CD4-positive, CD25-positive, alpha-beta regulatory T cell (primary cell): ENCODE data around the gene COG3. TPM values are rescaled to one million over a fixed set of nuclear protein-coding genes. Genes with fewer than 3 reads are reported as not detected.
"Not testable (repeated sequence)": the region's sequence is repeated elsewhere in the genome, so short reads cannot be mapped to it uniquely, and the experiment has no call there.

Experiments used
- ATAC-seq, 2 donors: fragments of 150-1000 bp; cut with Tn5 transposase; one replicate each; pipeline ENCODE4 v1.10.0; 2021; ENCODE audit warnings: low read depth in 2 of 2, moderate number of reproducible peaks in 2 of 2, moderate library complexity in 1 of 2
- DNase-seq, 3 donors: peaks; one replicate each; pipeline versions ENCODE4 v3.0.0 to v3.0.0-alpha.2; 2012 to 2022; ENCODE audit warnings: mixed read lengths in 1 of 3
- H3K27ac ChIP-seq: one replicate; pipeline ENCODE4 v1.7.0; 2013; ENCODE audit warnings: mild to moderate bottlenecking, low read length; ENCODE audit not compliant: insufficient read depth, poor library complexity, severe bottlenecking
- H3K27me3 ChIP-seq: one replicate; pipeline ENCODE4 v1.7.0; 2013; ENCODE audit warnings: low read length; ENCODE audit not compliant: control insufficient read depth, insufficient read depth
- H3K36me3 ChIP-seq: one replicate; pipeline ENCODE4 v1.7.0; 2013; ENCODE audit warnings: mild to moderate bottlenecking, low read length, moderate library complexity; ENCODE audit not compliant: control insufficient read depth, insufficient read depth
- H3K4me1 ChIP-seq: 2 replicates; pipeline ENCODE4 v1.7.0; 2013; ENCODE audit warnings: mild to moderate bottlenecking, low read length; ENCODE audit not compliant: insufficient read depth, control insufficient read depth, poor library complexity, severe bottlenecking
- H3K4me3 ChIP-seq: one replicate; pipeline ENCODE4 v1.7.0; 2013; ENCODE audit warnings: low read depth, mild to moderate bottlenecking, low read length, moderate library complexity
- H3K9me3 ChIP-seq, 2 experiments: 1 replicate in 1 of 2; 2 replicates in 1 of 2; pipeline ENCODE4 v1.7.0; 2013; ENCODE audit warnings: low read length in 2 of 2, mild to moderate bottlenecking in 1 of 2, moderate library complexity in 1 of 2; ENCODE audit not compliant: control insufficient read depth in 2 of 2
- H3K27ac Mint-ChIP-seq, 3 donors: one replicate each; pipeline ENCODE4 v1.8.0; 2020 to 2022; ENCODE audit warnings: mild to moderate bottlenecking in 3 of 3, mixed read lengths in 3 of 3, moderate library complexity in 2 of 3
- H3K27me3 Mint-ChIP-seq: one replicate; pipeline ENCODE4 v1.8.0; 2022; ENCODE audit warnings: mild to moderate bottlenecking, mixed read lengths
- H3K36me3 Mint-ChIP-seq: one replicate; pipeline ENCODE4 v1.8.0; 2020; ENCODE audit warnings: mixed read lengths
- H3K4me1 Mint-ChIP-seq, 4 donors: one replicate each; pipeline ENCODE4 v1.8.0; 2020 to 2022; ENCODE audit warnings: mixed read lengths in 4 of 4, mild to moderate bottlenecking in 1 of 4
- H3K4me3 Mint-ChIP-seq, 4 donors: one replicate each; pipeline ENCODE4 v1.8.0; 2020 to 2022; ENCODE audit warnings: mild to moderate bottlenecking in 4 of 4, mixed read lengths in 4 of 4, moderate library complexity in 3 of 4
- H3K9me3 Mint-ChIP-seq, 7 donors: one replicate each; pipeline ENCODE4 v1.8.0; 2020 to 2022; ENCODE audit warnings: mixed read lengths in 7 of 7, mild to moderate bottlenecking in 3 of 7, moderate library complexity in 2 of 7
- polyA plus RNA-seq, 4 donors: library from polyadenylated mRNA; unstranded; fragments of 300-500 nt; fragmentation: Illumina TruSeq; gene quantifications; one replicate each; pipeline ENCODE4 v1.2.3, GENCODE V29; 2021
- total RNA-seq: library from RNA; stranded (reverse); gene quantifications from one replicate; pipeline ENCODE4 v1.2.3, GENCODE V29; 2022

The COG3 gene
- 48.9 TPM for total RNA-seq
- 10 to 100 TPM; 18.0 to 34.8 (median 29.3) TPM for polyA plus RNA-seq

GRCh38 chr13:45464687-45465453 is at the start of gene COG3:
Gene COG3, plus strand, starts transcription at chr13:45464939. Its CDS starts 98 bp downstream, at chr13:45465037.
- H3K4me1 ChIP-seq: peaks cover 24% of the 10 kb centered on the region
- Mint-ChIP-seq H3K27ac (peak within 1 kb of the TSS; percentile 95 to 97 (median 95)), H3K9me3 (peaks cover 0 to 3% (median 0%) of the 10 kb centered on the region in 7 donors), H3K36me3 (no peaks in the 10 kb centered on the region), H3K4me1 (peaks cover 33 to 55% (median 39%) of the 10 kb centered on the region in 4 donors), H3K4me3 (peak within 1 kb of the TSS; percentile 88 to 93 (median 88)), H3K27me3 (peaks cover 9% of the 10 kb centered on the region)
- peak within 1 kb of the TSS; percentile 92 for H3K4me3 ChIP-seq
- no peaks in the 10 kb centered on the region for H3K9me3 ChIP-seq
- H3K36me3 ChIP-seq: no peaks in the 10 kb centered on the region
- H3K27ac ChIP-seq: peak within 1 kb of the TSS; percentile 91
- peaks cover 3% of the 10 kb centered on the region for H3K27me3 ChIP-seq
- peak; percentile 95 to 98 (median 96) for DNase-seq
- ATAC-seq: peak; percentile 96

- DNase-seq (no peak), ATAC-seq (no peak)
- Mint-ChIP-seq H3K9me3 (peaks cover 0 to 2% (median 0%) of the 10 kb centered on the region in 7 donors), H3K27ac (peak overlapping the region in 1 of 3 donors; percentile 43), H3K36me3 (peaks cover 7% of the 10 kb centered on the region), H3K4me3 (peak overlapping the region in 3 of 4 donors; percentile 52 to 64 (median 57)), H3K4me1 (peaks cover 17 to 52% (median 28%) of the 10 kb centered on the region in 4 donors), H3K27me3 (no peaks in the 10 kb centered on the region)
- Histone ChIP-seq H3K4me1 (peaks cover 20% of the 10 kb centered on the region), H3K9me3 (no peaks in the 10 kb centered on the region), H3K4me3 (no peak overlapping the region), H3K36me3 (peaks cover 11% of the 10 kb centered on the region), H3K27me3 (no peaks in the 10 kb centered on the region), H3K27ac (no peak overlapping the region)
Observed at GRCh38 chr13:45415112-45415511, 49.6 kb upstream of the COG3 start.

- ATAC-seq (no peak), DNase-seq (no peak)
- peaks cover 20% of the 10 kb centered on the region for H3K4me1 ChIP-seq
- peak overlapping the region; percentile 97 to 100 (median 98) for H3K4me3 Mint-ChIP-seq
- H3K27me3 ChIP-seq: no peaks in the 10 kb centered on the region
- H3K27ac Mint-ChIP-seq: peak overlapping the region; percentile 97 to 99 (median 99)
- H3K27ac ChIP-seq: peak overlapping the region; percentile 86
- peaks cover 0 to 2% (median 0%) of the 10 kb centered on the region in 7 donors for H3K9me3 Mint-ChIP-seq
- H3K36me3 ChIP-seq: no peaks in the 10 kb centered on the region
- no peaks in the 10 kb centered on the region for H3K9me3 ChIP-seq
- H3K4me3 ChIP-seq: peak overlapping the region; percentile 97
- H3K4me1 Mint-ChIP-seq: peaks cover 11 to 47% (median 23%) of the 10 kb centered on the region in 4 donors
- H3K27me3 Mint-ChIP-seq: no peaks in the 10 kb centered on the region
- H3K36me3 Mint-ChIP-seq: peaks cover under 1% of the 10 kb centered on the region
Observed at GRCh38 chr13:45416516-45417128, 48.1 kb upstream of the COG3 start.

GRCh38 chr13:45417790-45418534 is 46.8 kb upstream of the COG3 start, which contains the start of gene SLC25A30:
Gene SLC25A30, minus strand, starts transcription at chr13:45418373. Its CDS starts 6,948 bp downstream, at chr13:45411425.
- Histone ChIP-seq H3K27me3 (no peaks in the 10 kb centered on the region), H3K4me3 (peak within 1 kb of the TSS; percentile 97), H3K9me3 (no peaks in the 10 kb centered on the region), H3K4me1 (peaks cover 20% of the 10 kb centered on the region), H3K36me3 (no peaks in the 10 kb centered on the region), H3K27ac (peak within 1 kb of the TSS; percentile 86)
- H3K4me3 Mint-ChIP-seq: peak within 1 kb of the TSS; percentile 97 to 100 (median 98)
- peaks cover 10 to 37% (median 17%) of the 10 kb centered on the region in 4 donors for H3K4me1 Mint-ChIP-seq
- H3K27me3 Mint-ChIP-seq: no peaks in the 10 kb centered on the region
- no peaks in the 10 kb centered on the region for H3K36me3 Mint-ChIP-seq
- peak; percentile 86 to 94 (median 89) for DNase-seq
- peaks cover 0 to 2% (median 0%) of the 10 kb centered on the region in 7 donors for H3K9me3 Mint-ChIP-seq
- peak within 1 kb of the TSS; percentile 97 to 99 (median 99) for H3K27ac Mint-ChIP-seq
- ATAC-seq: peak; percentile 95

GRCh38 chr13:45419389-45419788 is 45.4 kb upstream of the COG3 start:
- not testable (repeated sequence) for ATAC-seq, H3K27ac ChIP-seq, H3K27me3 ChIP-seq, H3K9me3 Mint-ChIP-seq, H3K4me3 ChIP-seq, H3K27me3 Mint-ChIP-seq, H3K36me3 ChIP-seq, H3K36me3 Mint-ChIP-seq, H3K9me3 ChIP-seq, DNase-seq
- Mint-ChIP-seq H3K27ac (peak overlapping the region in 1 of 3 donors; percentile 87), H3K4me1 (peaks cover 10 to 27% (median 15%) of the 10 kb centered on the region in 4 donors), H3K4me3 (peak overlapping the region in 3 of 4 donors; percentile 74 to 84 (median 79))
- peaks cover 15% of the 10 kb centered on the region for H3K4me1 ChIP-seq

- Mint-ChIP-seq H3K4me3 (peak overlapping the region; percentile 30 to 84 (median 68)), H3K9me3 (peaks cover 0 to 2% (median 0%) of the 10 kb centered on the region in 7 donors)
Observed at GRCh38 chr13:45419945-45420344, 44.8 kb upstream of the COG3 start.

GRCh38 chr13:45422731-45423292 is 41.9 kb upstream of the COG3 start:
- Histone ChIP-seq H3K9me3 (no peaks in the 10 kb centered on the region), H3K27me3 (no peaks in the 10 kb centered on the region), H3K36me3 (no peaks in the 10 kb centered on the region), H3K4me3 (no peak overlapping the region), H3K27ac (no peak overlapping the region), H3K4me1 (no peaks in the 10 kb centered on the region)
- Mint-ChIP-seq H3K4me3 (peak overlapping the region in 1 of 4 donors; percentile 47), H3K27me3 (no peaks in the 10 kb centered on the region), H3K4me1 (peaks cover 0 to 3% (median 0%) of the 10 kb centered on the region in 4 donors), H3K27ac (peak overlapping the region in 1 of 3 donors; percentile 51), H3K9me3 (peaks cover 0 to 2% (median 0%) of the 10 kb centered on the region in 7 donors), H3K36me3 (no peaks in the 10 kb centered on the region)
- DNase-seq (peak in 1 of 3 donors; percentile 26), ATAC-seq (no peak)

More at GRCh38 chr13:45419945-45420344, 44.8 kb upstream of the COG3 start:
- no peaks in the 10 kb centered on the region for H3K9me3 ChIP-seq
- Mint-ChIP-seq H3K4me1 (peaks cover 7 to 21% (median 12%) of the 10 kb centered on the region in 4 donors), H3K27ac (peak overlapping the region in 1 of 3 donors; percentile 87), H3K27me3 (no peaks in the 10 kb centered on the region), H3K36me3 (no peaks in the 10 kb centered on the region)
- DNase-seq: no peak
- no peak for ATAC-seq
- H3K27me3 ChIP-seq: no peaks in the 10 kb centered on the region
- no peak overlapping the region for H3K27ac ChIP-seq
- peaks cover 10% of the 10 kb centered on the region for H3K4me1 ChIP-seq
- H3K4me3 ChIP-seq: no peak overlapping the region
- no peaks in the 10 kb centered on the region for H3K36me3 ChIP-seq
